Measurements from ENCODE around the gene ISLR. TPM values are rescaled to one million over a fixed set of nuclear protein-coding genes. Genes with fewer than 3 reads are reported as not detected.
"Not testable (repeated sequence)": the region's sequence is repeated elsewhere in the genome, so short reads cannot be mapped to it uniquely, and the experiment has no call there.

Gene ISLR
- total RNA-seq, 2 experiments from 2014 or later = not detected

DNA sequence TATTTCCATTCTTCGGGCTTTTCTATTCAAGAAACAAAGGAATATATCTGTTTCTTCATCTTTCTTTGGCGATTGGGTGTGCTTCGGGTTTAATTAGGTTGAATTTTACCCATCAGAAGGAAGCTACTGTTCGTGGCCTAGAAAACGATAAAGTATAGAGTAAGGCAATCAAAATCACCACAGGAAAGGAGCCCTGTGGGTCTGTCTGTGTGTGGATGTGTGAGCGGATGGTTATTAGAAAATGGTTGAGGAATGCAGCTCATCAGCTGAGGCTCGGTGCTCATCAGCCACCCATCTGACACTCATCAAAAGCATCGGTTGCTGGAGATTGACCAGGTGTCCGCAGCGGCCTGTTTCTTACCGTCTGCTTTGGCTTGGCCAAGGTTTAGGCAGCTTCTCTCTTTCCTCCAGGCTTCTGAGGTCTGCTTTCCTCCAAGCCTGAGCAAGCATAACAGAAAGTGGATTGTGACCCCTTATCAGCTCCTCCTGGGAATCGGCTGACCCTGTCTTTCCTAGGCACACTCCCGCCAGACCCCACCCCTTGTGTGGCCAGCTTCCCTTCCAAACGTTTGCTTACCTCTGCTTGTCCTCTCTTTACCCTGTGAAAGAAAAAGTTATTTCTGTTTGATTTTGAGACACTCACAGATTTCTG lies 17.6 kb upstream of the ISLR start:
- peaks cover 30% of the 10 kb centered on the region for H3K4me1 Mint-ChIP-seq
- DNase-seq = no peak
- no peak overlapping the region for H3K27ac Mint-ChIP-seq
- CTCF ChIA-PET = interaction anchor here (1.2 kb wide), 1 partner anchor 11 kb away, joined by 3 read pairs; no protein-coding TSS in a partner anchor
- no peaks in the 10 kb centered on the region for H3K36me3 Mint-ChIP-seq (ENCODE audit: low read depth)
- peaks cover 22% of the 10 kb centered on the region for H3K27me3 Mint-ChIP-seq
- no peak overlapping the region for H3K4me3 Mint-ChIP-seq
- H3K9me3 Mint-ChIP-seq = no peaks in the 10 kb centered on the region
- POLR2A ChIA-PET = no interaction called here

DNA sequence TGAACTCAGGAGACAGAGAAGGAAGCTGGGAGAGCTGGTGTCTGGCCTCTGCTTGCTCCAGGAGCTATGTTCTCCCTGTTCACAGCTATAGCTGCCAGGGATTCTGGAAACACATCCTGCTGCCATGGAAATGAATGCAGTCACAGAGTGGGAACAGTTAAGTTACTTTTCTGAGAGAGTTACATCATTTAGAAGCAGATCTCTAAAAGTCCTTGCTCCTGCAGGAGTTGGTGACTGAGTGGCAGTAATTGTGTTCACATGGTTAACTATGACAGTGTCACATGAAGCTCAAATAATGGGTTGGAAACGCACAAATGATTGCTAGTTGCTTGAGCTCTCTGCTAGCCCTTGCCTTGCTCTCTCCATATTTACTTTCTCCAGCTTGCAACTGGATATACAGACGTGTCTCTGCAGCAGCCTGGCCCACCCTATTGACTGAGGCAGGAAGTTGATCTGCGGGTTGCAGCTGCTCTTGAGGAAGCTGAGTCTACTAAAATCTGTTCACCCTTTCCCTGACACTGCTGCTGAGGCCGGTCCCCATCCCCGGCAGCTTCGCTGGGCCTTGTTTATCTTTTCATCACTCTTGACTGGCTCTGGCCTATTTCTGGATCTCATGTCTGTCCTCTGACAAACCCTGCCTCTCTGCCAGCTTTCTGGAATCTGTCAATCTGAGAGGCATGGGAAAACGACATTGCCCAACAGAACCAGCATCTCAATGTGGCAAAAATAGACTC lies 16.7 kb upstream of the ISLR start:
- H3K27me3 Mint-ChIP-seq = peaks cover 16% of the 10 kb centered on the region
- no peaks in the 10 kb centered on the region for H3K36me3 Mint-ChIP-seq (ENCODE audit: low read depth)
- ChIA-PET CTCF (interaction anchor here (0.6 to 1.2 kb wide), 3 partner anchors 12 to 109 kb away, joined by 3 read pairs; no protein-coding TSS in a partner anchor), POLR2A (interaction anchor here (0.6 kb wide), 1 partner anchor 151 kb away, joined by 3 read pairs; no protein-coding TSS in a partner anchor)
- DNase-seq = peak; percentile 17
- peaks cover 30% of the 10 kb centered on the region for H3K4me1 Mint-ChIP-seq
- H3K27ac Mint-ChIP-seq = no peak overlapping the region
- H3K9me3 Mint-ChIP-seq = no peaks in the 10 kb centered on the region
- no peak overlapping the region for H3K4me3 Mint-ChIP-seq

DNA sequence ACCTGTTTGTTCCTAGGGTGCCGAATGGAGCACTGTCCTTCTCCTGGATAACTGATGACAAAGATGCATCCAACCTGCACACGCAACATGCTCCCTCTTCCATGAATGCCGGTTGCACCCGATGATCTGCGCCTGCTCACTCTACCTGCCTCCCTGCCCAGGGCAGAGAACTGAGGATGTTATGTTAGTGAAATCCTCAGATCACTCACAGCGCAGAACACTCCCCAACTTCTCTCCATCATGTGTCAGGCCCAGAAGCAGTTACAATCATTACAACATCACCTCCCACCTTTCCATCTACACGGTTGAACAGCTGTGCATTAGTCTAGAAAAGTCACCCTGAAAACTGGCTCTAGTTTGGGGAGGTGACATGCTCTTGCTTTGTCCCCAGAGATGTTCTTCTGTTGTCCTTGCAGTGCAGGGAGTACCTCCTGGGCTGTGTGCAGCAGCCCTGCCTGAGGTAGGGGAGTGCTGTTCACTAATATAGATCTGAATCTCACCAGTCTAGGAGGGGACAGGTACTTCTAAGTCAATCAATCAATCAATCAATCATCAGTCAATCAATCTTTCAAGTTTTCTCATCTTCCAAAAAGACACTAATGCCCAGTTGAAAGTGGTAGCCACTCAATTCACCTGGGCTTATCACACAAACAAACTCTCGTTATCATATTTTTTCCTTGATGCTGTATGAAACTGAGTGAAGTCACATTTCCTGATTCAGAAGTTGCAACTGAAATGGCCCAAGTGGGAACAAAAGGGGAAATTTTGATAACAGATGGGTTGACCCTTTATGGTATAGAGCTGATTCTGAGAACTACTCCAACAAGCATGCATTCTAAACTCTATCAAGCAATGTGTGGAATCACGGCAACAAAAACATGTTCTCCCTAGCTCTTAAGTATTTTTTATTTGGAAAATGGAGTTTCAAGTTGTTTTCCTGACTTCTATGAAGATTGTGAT lies 15.4 kb upstream of the ISLR start:
- no peak for DNase-seq
- ChIA-PET POLR2A (no interaction called here), CTCF (interaction anchor here (0.7 kb wide), 1 partner anchor 38 kb away, joined by 3 read pairs; no protein-coding TSS in a partner anchor)
- Mint-ChIP-seq H3K9me3 (no peaks in the 10 kb centered on the region), H3K27ac (no peak overlapping the region), H3K4me3 (no peak overlapping the region), H3K36me3 (ENCODE audit: low read depth) (no peaks in the 10 kb centered on the region), H3K4me1 (peaks cover 30% of the 10 kb centered on the region), H3K27me3 (peaks cover 11% of the 10 kb centered on the region)

DNA sequence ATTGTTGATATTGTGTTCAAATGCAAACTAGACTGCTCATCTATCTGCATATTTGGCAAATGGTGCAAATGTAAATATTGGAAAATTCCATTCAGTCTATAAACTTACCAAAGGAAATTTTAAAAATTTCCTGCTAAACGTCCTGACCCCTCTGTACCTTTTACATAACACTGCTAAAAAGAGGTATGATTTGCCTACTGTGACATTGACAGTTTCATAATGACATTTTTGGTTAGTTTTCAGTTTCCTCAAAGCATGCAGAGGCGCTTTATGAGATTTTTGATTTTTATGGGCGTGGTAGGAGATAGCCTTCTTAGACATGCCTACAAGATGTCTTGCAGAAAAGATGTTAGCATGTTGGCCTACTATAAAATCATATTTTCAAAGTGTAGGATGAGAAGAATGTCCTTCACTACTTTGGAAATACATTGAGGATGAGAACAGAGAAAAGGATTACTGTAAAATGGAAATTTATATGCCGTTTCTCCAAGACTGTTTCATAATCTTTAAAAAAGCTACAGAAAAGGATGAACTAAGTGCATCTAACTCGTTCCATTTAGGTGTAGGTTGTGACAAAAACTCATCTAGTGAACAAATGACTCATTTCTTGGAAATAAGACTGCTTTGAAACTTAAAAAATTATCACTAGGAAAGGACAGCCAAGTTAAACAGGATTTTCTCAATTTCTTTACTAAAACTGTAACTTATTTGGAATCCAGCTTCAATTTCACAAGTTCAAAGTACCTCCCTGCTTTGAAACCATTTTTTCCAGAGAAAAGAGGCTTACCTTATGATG lies 14.5 kb upstream of the ISLR start:
- Mint-ChIP-seq H3K27ac (peak overlapping the region; percentile 42), H3K4me3 (no peak overlapping the region), H3K36me3 (ENCODE audit: low read depth) (no peaks in the 10 kb centered on the region), H3K27me3 (peaks cover 10% of the 10 kb centered on the region), H3K9me3 (no peaks in the 10 kb centered on the region), H3K4me1 (peaks cover 30% of the 10 kb centered on the region)
- ChIA-PET CTCF (no interaction called here), POLR2A (no interaction called here)
- no peak for DNase-seq

DNA sequence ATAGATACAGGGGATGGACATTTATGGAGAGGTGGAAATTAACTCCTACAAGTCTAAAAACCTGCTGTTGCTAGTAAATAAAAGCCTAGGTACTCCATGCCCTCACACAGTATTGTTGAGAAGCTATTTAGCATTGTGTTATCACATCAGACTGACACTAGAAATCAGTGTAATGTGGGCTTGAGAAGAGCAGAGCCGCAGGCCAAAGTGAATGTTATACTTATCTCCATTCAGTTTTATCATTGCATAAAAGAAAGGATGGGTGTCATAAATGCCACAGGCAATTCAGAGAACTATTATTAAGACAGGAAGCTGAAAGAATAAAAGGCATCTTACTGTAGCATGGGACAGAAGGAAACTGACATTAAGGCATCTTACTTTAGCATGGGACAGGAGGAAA lies 13.7 kb upstream of the ISLR start:
- Mint-ChIP-seq H3K4me1 (peaks cover 30% of the 10 kb centered on the region), H3K4me3 (no peak overlapping the region), H3K9me3 (no peaks in the 10 kb centered on the region), H3K27me3 (peaks cover 14% of the 10 kb centered on the region), H3K27ac (no peak overlapping the region), H3K36me3 (ENCODE audit: low read depth) (no peaks in the 10 kb centered on the region)
- no peak for DNase-seq
- ChIA-PET POLR2A (no interaction called here), CTCF (no interaction called here)

DNA sequence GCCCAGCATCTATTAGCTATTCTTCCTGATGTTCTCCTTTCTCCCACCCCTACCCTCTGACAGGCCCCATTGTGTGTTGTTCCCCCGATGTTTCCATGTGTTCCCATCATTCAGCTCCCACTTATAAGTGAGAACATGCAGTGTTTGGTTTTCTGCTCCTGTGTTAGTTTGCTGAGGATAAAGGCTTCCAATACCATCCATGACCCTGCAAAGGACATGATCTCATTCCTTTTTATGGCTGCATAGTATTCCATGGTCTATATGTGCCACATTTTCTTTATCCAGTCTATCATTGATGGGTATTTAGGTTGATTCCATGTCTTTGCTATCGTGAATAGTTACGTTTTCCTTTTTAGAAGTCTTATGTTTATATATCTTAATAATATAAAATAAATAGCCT lies 13.1 kb upstream of the ISLR start:
- CTCF ChIA-PET; H3K36me3 Mint-ChIP-seq (ENCODE audit: low read depth); DNase-seq; H3K9me3 Mint-ChIP-seq; H3K4me3 Mint-ChIP-seq; H3K27ac Mint-ChIP-seq; POLR2A ChIA-PET: not testable (repeated sequence)
- Mint-ChIP-seq H3K27me3 (peaks cover 17% of the 10 kb centered on the region), H3K4me1 (peaks cover 30% of the 10 kb centered on the region)

DNA sequence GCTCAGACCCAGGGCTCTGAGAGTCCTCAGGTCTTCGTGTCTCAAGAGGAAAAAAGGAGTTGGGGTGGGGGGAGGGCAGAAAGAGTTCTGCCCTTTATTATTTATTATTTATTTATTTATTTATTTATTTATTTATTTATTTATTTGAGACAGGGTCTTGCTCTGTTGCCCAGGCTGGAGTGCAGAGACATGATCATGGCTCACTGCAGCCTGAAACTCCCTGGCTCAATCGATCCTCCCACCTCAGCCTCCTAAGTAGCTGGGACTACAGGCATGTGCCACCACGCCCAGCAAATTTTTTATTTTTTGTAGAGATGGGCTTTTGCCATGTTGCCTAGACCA lies 11.3 kb upstream of the ISLR start:
- DNase-seq; H3K4me3 Mint-ChIP-seq; H3K27ac Mint-ChIP-seq; POLR2A ChIA-PET; H3K9me3 Mint-ChIP-seq; H3K36me3 Mint-ChIP-seq (ENCODE audit: low read depth): not testable (repeated sequence)
- Mint-ChIP-seq H3K4me1 (peaks cover 25% of the 10 kb centered on the region), H3K27me3 (peaks cover 13% of the 10 kb centered on the region)
- CTCF ChIA-PET = interaction anchor here (0.6 to 1.5 kb wide), 2 partner anchors 104 to 1364 kb away, joined by 3 to 4 read pairs; no protein-coding TSS in a partner anchor

DNA sequence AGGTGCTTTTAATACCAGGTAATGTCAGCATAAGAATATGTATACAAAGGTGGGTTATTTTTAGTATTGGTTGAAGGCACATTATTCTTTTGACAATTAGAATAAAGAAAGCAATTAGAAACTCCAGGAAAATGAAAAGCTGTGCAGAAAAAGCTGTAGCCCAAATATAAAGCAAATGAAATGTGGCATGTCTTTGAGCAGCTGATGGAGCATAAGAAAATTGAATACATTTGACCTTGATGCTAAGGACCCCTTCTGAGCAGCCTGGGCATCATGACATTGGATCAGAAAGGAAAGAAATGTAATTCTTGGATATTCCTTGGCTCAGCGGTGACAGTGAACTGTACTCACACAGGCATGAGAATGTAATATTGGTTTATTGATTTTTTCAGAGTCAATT lies 8.0 kb upstream of the ISLR start:
- DNase-seq = no peak
- H3K36me3 Mint-ChIP-seq (ENCODE audit: low read depth) = no peaks in the 10 kb centered on the region
- H3K27me3 Mint-ChIP-seq = peaks cover 10% of the 10 kb centered on the region
- no peaks in the 10 kb centered on the region for H3K4me1 Mint-ChIP-seq
- H3K9me3 Mint-ChIP-seq = no peaks in the 10 kb centered on the region
- H3K4me3 Mint-ChIP-seq = no peak overlapping the region
- POLR2A ChIA-PET = interaction anchor here (0.6 kb wide), 1 partner anchor 119 kb away, joined by 3 read pairs; no protein-coding TSS in a partner anchor
- H3K27ac Mint-ChIP-seq = no peak overlapping the region
- CTCF ChIA-PET = interaction anchor here (0.8 kb wide), 1 partner anchor 12 kb away, joined by 3 read pairs; no protein-coding TSS in a partner anchor

DNA sequence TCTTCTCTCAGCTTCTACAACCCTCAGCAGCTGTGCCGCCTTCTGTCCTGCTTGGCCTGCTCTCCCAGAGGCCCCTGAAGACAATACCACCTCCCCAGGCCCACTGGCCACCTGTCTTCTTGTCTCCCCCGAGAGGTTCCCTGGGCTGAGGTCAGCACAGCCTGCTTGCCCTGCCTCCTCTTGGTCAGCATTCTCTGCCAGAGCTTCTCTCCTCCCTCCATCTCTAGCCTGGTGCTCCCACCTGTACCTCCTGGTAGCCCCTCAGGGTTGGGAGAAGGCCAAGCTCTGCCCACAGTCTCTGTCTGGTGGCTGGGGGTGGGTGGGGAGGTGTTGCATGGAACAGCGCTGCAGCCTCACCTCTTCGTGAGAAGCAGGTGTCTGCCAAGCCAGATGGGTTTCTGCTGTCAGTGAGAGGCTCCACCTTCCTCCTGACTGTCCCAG lies 5.6 kb upstream of the ISLR start:
- DNase-seq = no peak
- H3K36me3 Mint-ChIP-seq (ENCODE audit: low read depth) = no peaks in the 10 kb centered on the region
- no peaks in the 10 kb centered on the region for H3K9me3 Mint-ChIP-seq
- H3K4me3 Mint-ChIP-seq = no peak overlapping the region
- peaks cover 10% of the 10 kb centered on the region for H3K27me3 Mint-ChIP-seq
- ChIA-PET POLR2A (no interaction called here), CTCF (no interaction called here)
- no peak overlapping the region for H3K27ac Mint-ChIP-seq
- H3K4me1 Mint-ChIP-seq = no peaks in the 10 kb centered on the region

DNA sequence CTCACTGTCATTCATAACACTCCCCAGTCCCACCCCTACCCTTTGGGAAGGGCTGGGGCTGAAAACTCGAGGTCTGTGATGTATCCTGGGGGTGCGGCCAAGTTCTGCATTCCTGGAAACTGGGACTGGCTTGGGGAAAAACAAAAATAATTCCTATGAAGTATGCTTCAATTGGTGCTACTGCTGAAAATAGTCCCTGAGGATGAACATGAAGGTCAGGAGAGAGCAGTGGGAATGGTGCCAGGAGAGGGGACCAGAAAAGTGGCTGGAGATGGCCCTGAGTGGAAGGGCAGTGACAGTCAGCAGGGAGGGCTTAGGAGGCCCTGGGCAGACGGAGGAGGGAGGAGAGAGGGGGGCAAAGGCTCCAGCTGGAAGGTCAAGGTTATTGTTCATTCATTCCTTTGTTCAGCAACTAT lies 4.8 kb upstream of the ISLR start:
- CTCF ChIA-PET = no interaction called here
- H3K27me3 Mint-ChIP-seq = peaks cover 10% of the 10 kb centered on the region
- no peak overlapping the region for H3K27ac Mint-ChIP-seq
- POLR2A ChIA-PET = no interaction called here
- no peak overlapping the region for H3K4me3 Mint-ChIP-seq
- H3K4me1 Mint-ChIP-seq = no peaks in the 10 kb centered on the region
- H3K9me3 Mint-ChIP-seq = no peaks in the 10 kb centered on the region
- no peak for DNase-seq
- H3K36me3 Mint-ChIP-seq (ENCODE audit: low read depth) = no peaks in the 10 kb centered on the region

DNA sequence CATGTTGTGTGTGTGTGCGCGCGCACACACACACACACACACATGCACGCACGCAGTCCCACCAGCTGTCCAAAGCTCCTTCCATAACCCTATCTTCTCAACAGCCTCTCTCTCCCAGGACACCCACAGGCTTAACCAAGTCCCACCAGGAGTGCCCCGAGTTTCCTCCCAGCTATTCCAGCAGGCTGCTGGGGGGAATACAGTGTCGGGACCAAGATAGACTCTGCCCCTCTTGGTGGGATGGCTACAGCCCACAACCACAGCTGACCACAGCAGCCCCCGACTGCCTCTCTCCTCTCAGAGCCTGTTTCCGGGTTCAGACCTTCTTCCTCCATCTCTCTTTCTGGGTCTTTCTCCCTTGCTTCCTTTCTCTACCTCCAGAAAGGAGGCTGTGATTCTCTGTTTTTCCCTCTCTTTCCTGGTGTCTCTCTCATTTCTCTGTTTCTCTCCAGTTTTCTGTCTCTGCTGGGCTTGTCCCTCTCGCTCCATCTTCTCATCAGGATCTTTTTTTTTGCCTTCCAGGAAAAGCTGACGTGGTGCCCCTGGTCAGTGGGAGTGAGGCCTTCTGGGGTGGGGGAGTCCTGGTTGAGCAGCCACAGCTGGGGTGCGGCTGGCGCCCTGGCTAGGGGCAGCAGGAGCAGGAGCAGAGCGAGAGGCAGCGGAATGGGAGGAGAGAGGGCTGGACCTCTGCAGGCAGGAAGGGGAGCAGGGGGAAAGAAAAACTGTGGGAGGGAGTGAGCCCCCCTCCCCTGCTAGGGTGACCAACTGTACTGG lies 3.3 kb upstream of the ISLR start:
- Mint-ChIP-seq H3K27me3 (peaks cover 3% of the 10 kb centered on the region), H3K36me3 (ENCODE audit: low read depth) (no peaks in the 10 kb centered on the region), H3K9me3 (no peaks in the 10 kb centered on the region), H3K4me1 (no peaks in the 10 kb centered on the region), H3K27ac (no peak overlapping the region), H3K4me3 (no peak overlapping the region)
- DNase-seq = no peak
- CTCF ChIA-PET = no interaction called here
- POLR2A ChIA-PET = no interaction called here
